Activated naive CD8-positive, alpha-beta T cell treated with anti-CD3 and anti-CD28 coated beads, Interleukin-2, amount 10 ng/mL, durations not matched to agents 7 days and 5 days (primary cell): Measurements from ENCODE around the gene SPINDOC. TPM values are rescaled to one million over a fixed set of nuclear protein-coding genes. Genes with fewer than 3 reads are reported as not detected.

ENCODE experiments used
- ATAC-seq: fragments of 150-1000 bp; cut with Tn5 transposase; one replicate; pipeline ENCODE4 v1.10.0; 2021; ENCODE audit warnings: low read depth, moderate library complexity
- POLR2A ChIA-PET: fragments of 350-600 bp; sonication (Branson Sonifier 250); formaldehyde crosslinking; loops from one replicate; lab custom pipeline; 2021; ENCODE audit warnings: antibody characterized with exemption; lab: Charles Lee
- DNase-seq: peaks from one replicate; pipeline ENCODE4 v3.0.0; 2021
- H3K27ac Mint-ChIP-seq: one replicate; pipeline ENCODE4 v1.8.0; 2022; ENCODE audit warnings: mild to moderate bottlenecking, mixed read lengths
- H3K27me3 Mint-ChIP-seq: one replicate; pipeline ENCODE4 v1.8.0; 2022; ENCODE audit warnings: mild to moderate bottlenecking, moderate library complexity, mixed read lengths
- H3K36me3 Mint-ChIP-seq: one replicate; pipeline ENCODE4 v1.8.0; 2021; ENCODE audit warnings: mild to moderate bottlenecking, mixed read lengths
- H3K4me1 Mint-ChIP-seq: one replicate; pipeline ENCODE4 v1.8.0; 2021; ENCODE audit warnings: mixed read lengths
- H3K4me3 Mint-ChIP-seq: one replicate; pipeline ENCODE4 v1.8.0; 2022; ENCODE audit warnings: mild to moderate bottlenecking, moderate library complexity, mixed read lengths
- H3K9me3 Mint-ChIP-seq: one replicate; pipeline ENCODE4 v1.8.0; 2021; ENCODE audit warnings: mixed read lengths
- total RNA-seq, 2 experiments: library from RNA; stranded (reverse); gene quantifications; one replicate each; pipeline ENCODE4 v1.2.3, GENCODE V29; 2021

The SPINDOC gene
- total RNA-seq, 2 experiments from 2014 or later = 35.1 to 35.2 TPM

- ATAC-seq (peak; percentile 41), DNase-seq (no peak)
- Mint-ChIP-seq H3K27ac (no peak overlapping the region), H3K4me1 (peaks cover 14% of the 10 kb centered on the region), H3K4me3 (no peak overlapping the region), H3K27me3 (no peaks in the 10 kb centered on the region), H3K36me3 (peaks cover 4% of the 10 kb centered on the region), H3K9me3 (no peaks in the 10 kb centered on the region)
- POLR2A ChIA-PET = no interaction called here
Measured at GRCh38 chr11:63829823-63830489, 16.7 kb downstream of the SPINDOC start.

- Mint-ChIP-seq H3K4me3 (no peak overlapping the region), H3K27ac (no peak overlapping the region), H3K36me3 (no peaks in the 10 kb centered on the region), H3K9me3 (no peaks in the 10 kb centered on the region), H3K27me3 (no peaks in the 10 kb centered on the region), H3K4me1 (peaks cover 20% of the 10 kb centered on the region)
- no peak for DNase-seq
- POLR2A ChIA-PET = no interaction called here
- no peak for ATAC-seq
Measured at GRCh38 chr11:63831326-63831725, 18.1 kb downstream of the SPINDOC start.

- Mint-ChIP-seq H3K4me3 (no peak overlapping the region), H3K27me3 (no peaks in the 10 kb centered on the region), H3K27ac (no peak overlapping the region), H3K36me3 (no peaks in the 10 kb centered on the region), H3K9me3 (no peaks in the 10 kb centered on the region), H3K4me1 (peaks cover 25% of the 10 kb centered on the region)
- DNase-seq (no peak), ATAC-seq (no peak)
- POLR2A ChIA-PET = interaction anchor here (0.6 kb wide), 1 partner anchor 141 kb away, joined by 6 read pairs; no protein-coding TSS in a partner anchor
Measured at GRCh38 chr11:63832336-63832735, 19.1 kb downstream of the SPINDOC start.

GRCh38 chr11:63833048-63833447, 19.8 kb downstream of the SPINDOC start:
- no peak overlapping the region for H3K4me3 Mint-ChIP-seq
- ATAC-seq (no peak), DNase-seq (no peak)
- H3K4me1 Mint-ChIP-seq = peaks cover 32% of the 10 kb centered on the region
- H3K36me3 Mint-ChIP-seq = no peaks in the 10 kb centered on the region
- POLR2A ChIA-PET = interaction anchor here (0.6 kb wide), 1 partner anchor 140 kb away, joined by 6 read pairs; no protein-coding TSS in a partner anchor
- no peaks in the 10 kb centered on the region for H3K27me3 Mint-ChIP-seq
- H3K9me3 Mint-ChIP-seq = no peaks in the 10 kb centered on the region
- no peak overlapping the region for H3K27ac Mint-ChIP-seq

GRCh38 chr11:63834535-63835157, 21.4 kb downstream of the SPINDOC start:
- POLR2A ChIA-PET = no interaction called here
- Mint-ChIP-seq H3K36me3 (no peaks in the 10 kb centered on the region), H3K27me3 (no peaks in the 10 kb centered on the region), H3K27ac (peak overlapping the region; percentile 2), H3K4me1 (peaks cover 35% of the 10 kb centered on the region), H3K9me3 (no peaks in the 10 kb centered on the region), H3K4me3 (no peak overlapping the region)
- ATAC-seq (no peak), DNase-seq (no peak)

- H3K4me3 Mint-ChIP-seq = no peak overlapping the region
- peaks cover 35% of the 10 kb centered on the region for H3K4me1 Mint-ChIP-seq
- POLR2A ChIA-PET = interaction anchor here (1.0 kb wide), 1 partner anchor 72 kb away, joined by 3 read pairs; no protein-coding TSS in a partner anchor
- peak overlapping the region; percentile 18 for H3K27ac Mint-ChIP-seq
- DNase-seq = no peak
- H3K9me3 Mint-ChIP-seq = no peaks in the 10 kb centered on the region
- H3K36me3 Mint-ChIP-seq = peaks cover 5% of the 10 kb centered on the region
- no peaks in the 10 kb centered on the region for H3K27me3 Mint-ChIP-seq
- no peak for ATAC-seq
Measured at GRCh38 chr11:63835158-63835545, 21.9 kb downstream of the SPINDOC start.

- Mint-ChIP-seq H3K9me3 (no peaks in the 10 kb centered on the region), H3K4me3 (peak overlapping the region; percentile 84), H3K27me3 (no peaks in the 10 kb centered on the region), H3K36me3 (peaks cover 14% of the 10 kb centered on the region), H3K4me1 (peaks cover 54% of the 10 kb centered on the region), H3K27ac (peak overlapping the region; percentile 84)
- no peak for ATAC-seq
- DNase-seq = peak; percentile 65
- POLR2A ChIA-PET = interaction anchor here (1.0 to 3.4 kb wide), 7 partner anchors 9 to 348 kb away, joined by 3 to 22 read pairs (median 4); partner anchors contain the start of genes STIP1 and ZFTA
Measured at GRCh38 chr11:63837027-63837688, 23.9 kb downstream of the SPINDOC start.

- Mint-ChIP-seq H3K4me3 (peak overlapping the region; percentile 84), H3K9me3 (no peaks in the 10 kb centered on the region), H3K27me3 (no peaks in the 10 kb centered on the region), H3K4me1 (peaks cover 53% of the 10 kb centered on the region), H3K36me3 (peaks cover 16% of the 10 kb centered on the region), H3K27ac (peak overlapping the region; percentile 84)
- POLR2A ChIA-PET = interaction anchor here (1.0 to 3.4 kb wide), 9 partner anchors 12 to 348 kb away, joined by 3 to 22 read pairs (median 4); partner anchors contain the start of genes COX8A and STIP1
- ATAC-seq (no peak), DNase-seq (peak; percentile 37)
Measured at GRCh38 chr11:63837739-63838138, 24.5 kb downstream of the SPINDOC start.

GRCh38 chr11:63838150-63838677, 25.0 kb downstream of the SPINDOC start:
- POLR2A ChIA-PET = interaction anchor here (0.6 to 3.4 kb wide), 17 partner anchors 11 to 433 kb away, joined by 3 to 22 read pairs (median 3); partner anchors contain the start of genes COX8A and NAA40
- DNase-seq (peak; percentile 50), ATAC-seq (no peak)
- Mint-ChIP-seq H3K36me3 (peaks cover 21% of the 10 kb centered on the region), H3K4me1 (peaks cover 57% of the 10 kb centered on the region), H3K9me3 (no peaks in the 10 kb centered on the region), H3K27ac (peak overlapping the region; percentile 84), H3K4me3 (peak overlapping the region; percentile 84), H3K27me3 (no peaks in the 10 kb centered on the region)

- POLR2A ChIA-PET = interaction anchor here (0.6 to 3.4 kb wide), 18 partner anchors 11 to 433 kb away, joined by 3 to 22 read pairs (median 4); partner anchors contain the start of genes COX8A and NAA40
- H3K9me3 Mint-ChIP-seq = no peaks in the 10 kb centered on the region
- peak within 1 kb of the TSS; percentile 93 for H3K4me3 Mint-ChIP-seq
- H3K4me1 Mint-ChIP-seq = peaks cover 61% of the 10 kb centered on the region
- H3K27ac Mint-ChIP-seq = peak within 1 kb of the TSS; percentile 91
- H3K36me3 Mint-ChIP-seq = peaks cover 25% of the 10 kb centered on the region
- peak; percentile 100 for DNase-seq
- ATAC-seq = peak; percentile 89
- H3K27me3 Mint-ChIP-seq = no peaks in the 10 kb centered on the region
Measured at GRCh38 chr11:63838678-63839507, 25.6 kb downstream of the SPINDOC start, which contains the start of gene MARK2. MARK2 (plus strand) TSS chr11:63839110; CDS start chr11:63839507, 397 bp downstream.

- H3K4me3 Mint-ChIP-seq = peak overlapping the region; percentile 93
- peaks cover 29% of the 10 kb centered on the region for H3K36me3 Mint-ChIP-seq
- ATAC-seq = no peak
- H3K9me3 Mint-ChIP-seq = no peaks in the 10 kb centered on the region
- H3K4me1 Mint-ChIP-seq = peaks cover 65% of the 10 kb centered on the region
- POLR2A ChIA-PET = interaction anchor here (0.8 to 3.4 kb wide), 9 partner anchors 10 to 347 kb away, joined by 3 to 22 read pairs (median 10); partner anchors contain the start of gene NAA40
- DNase-seq = peak; percentile 43
- H3K27me3 Mint-ChIP-seq = no peaks in the 10 kb centered on the region
- H3K27ac Mint-ChIP-seq = peak overlapping the region; percentile 91
Measured at GRCh38 chr11:63839508-63840355, 26.5 kb downstream of the SPINDOC start.
